ENCODE results near the gene HAO2.

DNA sequence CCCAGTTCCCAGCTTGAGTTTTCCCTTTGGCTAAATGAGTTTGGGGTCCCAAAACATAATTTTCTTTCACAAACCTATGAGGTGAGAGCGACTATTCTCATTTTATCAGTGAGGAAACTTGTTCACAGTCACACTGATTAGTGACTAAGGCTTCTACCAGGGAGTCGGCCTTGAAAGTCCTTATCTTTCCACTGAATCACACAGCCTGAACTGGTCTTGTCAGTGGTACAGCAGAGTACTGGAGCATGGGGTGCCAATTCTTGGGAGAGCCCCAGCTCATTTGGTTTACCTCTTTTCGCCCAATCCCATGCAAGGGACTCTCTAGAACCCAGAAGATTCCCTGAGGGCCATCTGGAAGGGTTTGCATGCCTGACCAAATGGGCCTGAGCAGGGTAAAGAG, 63.3 kb downstream of the HAO2 start:
- TF ChIP-seq ZNF274 (IDR thresholded peaks at IDR 0.05; ENCODE audit: low read depth, low read length) = no peak
- TF ChIP-seq YY1 (IDR thresholded peaks at IDR 0.05; ENCODE audit: insufficient read depth, insufficient read length) = no peak
